HG03565 (cell line): Measurements from ENCODE around the gene TNS1.

ENCODE experiments used
- ATAC-seq: cut with Tn5 transposase; IDR thresholded peaks from one replicate; pipeline ENCODE4 v1.9.1; 2021; ENCODE audit warnings: mild to moderate bottlenecking, moderate library complexity; ENCODE audit not compliant: unreplicated experiment

TNS1 gene

DNA sequence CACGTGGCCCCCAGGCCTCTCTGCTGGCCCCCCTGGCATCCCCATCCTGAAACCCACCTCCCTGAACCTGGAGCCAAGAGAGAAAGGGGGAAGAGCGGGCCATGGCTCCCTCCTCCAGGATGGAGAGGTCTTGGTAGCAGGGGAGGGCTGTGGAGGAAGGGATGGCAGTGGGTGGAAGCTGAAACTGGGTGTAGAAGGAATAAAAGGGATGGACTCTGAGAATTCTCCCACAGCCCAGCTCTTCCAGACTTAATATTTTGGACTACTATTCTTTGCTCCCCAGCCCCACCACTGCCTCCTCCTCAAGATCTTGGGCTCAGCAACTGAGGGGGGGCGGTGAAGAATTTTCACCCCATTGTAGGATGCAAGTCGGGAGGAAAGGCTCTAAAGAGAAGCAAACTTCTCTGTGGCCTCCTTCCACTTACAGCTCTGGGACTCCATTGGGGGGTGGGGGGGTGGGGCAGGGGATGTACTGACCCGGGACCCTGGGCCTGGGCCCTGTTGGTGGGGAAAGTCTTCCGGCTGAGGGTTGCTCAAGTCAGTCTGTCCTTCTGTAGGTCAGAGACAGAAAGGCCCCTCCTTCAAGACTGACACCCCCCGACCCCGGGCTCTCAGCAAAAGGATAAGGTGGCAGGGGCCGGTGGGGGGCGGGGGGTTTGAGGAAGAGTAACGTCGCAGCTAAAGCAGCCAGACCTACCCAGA is 501 bp downstream of the TNS1 start:
- ATAC-seq = no peak

DNA sequence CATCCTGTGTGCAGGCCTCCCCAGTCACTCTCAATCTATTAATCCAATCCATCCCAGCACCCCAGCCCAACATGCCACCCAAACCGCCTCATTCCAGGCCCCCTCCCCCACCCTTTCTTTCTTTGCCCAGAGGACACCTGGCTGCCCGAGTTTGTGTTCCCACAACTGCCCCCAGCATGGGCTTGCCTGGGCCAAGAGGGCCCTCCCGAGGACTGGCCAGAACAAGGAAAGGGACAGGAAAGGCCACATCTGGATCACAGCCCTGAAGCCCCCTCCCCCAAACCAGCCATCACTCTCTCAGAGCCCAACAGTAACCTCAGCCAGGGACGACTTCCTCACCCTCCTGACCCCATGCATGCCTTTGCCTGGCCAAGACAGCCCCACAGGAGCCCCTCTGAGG is 1.2 kb downstream of the TNS1 start:
- no peak for ATAC-seq

DNA sequence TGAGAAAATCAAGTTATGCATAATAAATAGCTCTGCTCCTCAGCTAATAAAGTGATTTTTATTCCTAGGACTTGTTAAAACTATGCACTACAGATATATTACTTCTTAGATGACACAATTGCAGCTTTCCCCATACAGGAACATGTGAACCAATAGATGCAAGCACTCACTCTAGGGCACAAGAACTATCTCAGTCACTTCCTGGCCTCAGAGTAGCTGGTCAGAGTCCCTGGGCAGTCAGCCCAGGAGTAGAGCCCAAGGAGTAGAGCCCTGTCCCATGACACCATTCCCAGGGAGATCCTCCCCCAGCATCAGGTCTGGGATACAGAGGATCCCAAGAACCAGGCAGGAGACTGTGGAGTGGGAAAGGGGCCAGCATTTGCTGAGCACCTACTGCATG is 2.7 kb downstream of the TNS1 start:
- no peak for ATAC-seq

DNA sequence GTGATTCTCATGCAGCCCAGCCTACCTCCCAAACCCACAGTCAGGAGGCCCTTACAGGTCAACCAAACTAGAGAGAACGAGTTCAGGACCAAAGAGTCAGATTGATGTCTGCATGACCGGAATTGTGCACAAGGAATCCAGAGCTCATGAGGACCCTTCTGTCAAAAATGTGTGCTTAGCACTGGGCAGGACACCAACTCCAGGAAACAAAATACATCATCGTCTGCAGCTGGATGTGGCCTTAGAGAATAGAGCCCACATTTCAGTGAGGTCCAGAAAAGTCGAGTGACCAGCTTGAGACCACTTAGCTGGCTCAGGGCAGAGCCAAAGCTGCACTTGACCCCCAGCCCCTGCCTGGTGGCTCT is 3.2 kb downstream of the TNS1 start:
- ATAC-seq = no peak

DNA sequence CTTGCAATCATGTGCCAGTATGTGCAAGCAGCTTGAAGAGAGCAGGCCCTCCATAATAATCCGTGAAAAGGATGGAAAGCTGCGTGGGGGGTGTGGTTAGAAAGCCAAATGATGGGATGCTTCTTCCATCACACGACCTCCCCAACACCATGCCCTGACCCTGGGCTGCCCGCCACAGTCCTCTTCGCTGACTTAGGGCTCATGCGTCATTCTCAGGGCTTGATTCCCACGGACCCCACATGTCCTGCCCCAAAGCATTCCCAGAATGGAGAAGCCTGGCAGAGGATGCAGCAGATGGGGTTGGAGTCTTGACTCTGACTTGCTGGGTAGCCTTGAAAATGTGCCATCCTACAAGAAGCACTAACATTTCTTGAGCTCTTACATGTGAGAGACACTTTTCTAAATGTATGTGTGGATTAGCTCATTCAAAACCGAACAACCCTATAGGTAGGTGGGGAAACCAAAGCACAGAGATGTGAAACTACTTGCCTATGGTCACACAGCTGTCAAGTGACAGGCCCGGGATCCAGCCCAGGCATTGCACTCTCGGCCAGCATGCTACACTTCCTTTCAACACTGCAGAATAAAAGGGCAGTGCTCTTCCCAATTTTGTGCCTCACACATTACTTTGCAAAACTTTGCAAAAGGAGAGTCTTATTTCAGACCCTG is 3.7 kb downstream of the TNS1 start:
- ATAC-seq = no peak

DNA sequence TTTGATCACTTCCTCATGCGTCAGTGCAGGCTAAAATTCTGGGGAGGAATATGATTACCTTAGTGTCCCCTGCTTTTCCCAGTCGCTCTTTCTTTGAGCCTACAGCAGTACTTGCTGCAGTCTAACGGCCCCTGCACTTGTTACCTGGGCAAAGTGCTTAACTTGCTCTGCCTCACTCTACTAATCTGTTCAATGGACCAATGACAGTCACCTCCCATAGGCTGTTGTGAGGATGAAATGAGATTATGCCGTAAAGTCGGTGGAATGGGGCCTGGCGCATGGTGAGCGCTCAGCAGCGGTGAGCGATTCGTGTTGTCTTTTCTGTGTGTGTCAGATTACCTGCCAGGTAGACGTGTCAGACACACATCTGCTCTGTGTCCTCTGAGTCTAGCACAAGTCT is 5.3 kb downstream of the TNS1 start:
- ATAC-seq = no peak

DNA sequence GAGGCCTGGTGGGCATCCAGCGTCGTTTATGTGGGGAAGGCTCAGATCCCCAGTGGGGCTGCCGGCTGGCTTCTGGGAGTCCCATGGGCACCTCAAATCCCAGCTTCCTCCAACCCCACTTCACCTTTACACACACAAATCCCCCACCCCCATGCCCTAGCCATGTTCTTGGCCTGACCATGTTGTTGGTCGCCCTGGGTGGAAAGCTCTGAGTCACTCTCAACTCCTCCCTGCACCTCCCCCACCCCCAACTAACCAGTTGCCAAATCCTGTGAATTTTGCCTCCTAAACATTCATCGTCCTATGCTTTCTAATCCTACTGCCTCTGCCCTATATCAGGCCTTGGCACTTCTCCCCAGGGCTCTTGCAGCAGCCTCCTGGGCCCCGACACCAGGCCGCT is 6.4 kb downstream of the TNS1 start:
- no peak for ATAC-seq

DNA sequence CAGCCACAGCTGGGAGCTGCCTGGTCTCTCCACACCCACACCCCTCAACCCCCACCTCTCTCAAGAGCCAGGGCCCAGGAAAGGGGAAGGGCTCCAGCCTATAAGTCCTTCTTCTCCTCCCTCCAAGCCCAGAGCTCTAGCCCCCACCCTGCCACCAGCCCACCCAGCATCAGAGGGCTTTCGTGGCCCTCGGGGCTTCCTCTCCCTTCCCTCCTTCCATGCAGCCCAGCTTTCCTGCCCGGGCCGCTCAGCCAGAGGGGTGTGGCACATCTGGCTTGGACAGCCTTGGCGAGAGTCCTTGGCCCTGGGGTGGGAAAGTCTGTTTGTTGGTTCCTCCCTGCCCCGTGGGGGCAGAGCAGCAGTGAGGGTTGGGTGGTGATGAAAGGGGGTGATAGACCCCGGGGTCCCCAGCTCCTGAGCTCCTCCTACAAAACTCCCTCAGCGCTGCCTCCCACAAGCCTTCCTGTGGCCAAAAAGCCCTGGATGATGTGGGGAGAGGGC is 7.0 kb downstream of the TNS1 start:
- no peak for ATAC-seq

DNA sequence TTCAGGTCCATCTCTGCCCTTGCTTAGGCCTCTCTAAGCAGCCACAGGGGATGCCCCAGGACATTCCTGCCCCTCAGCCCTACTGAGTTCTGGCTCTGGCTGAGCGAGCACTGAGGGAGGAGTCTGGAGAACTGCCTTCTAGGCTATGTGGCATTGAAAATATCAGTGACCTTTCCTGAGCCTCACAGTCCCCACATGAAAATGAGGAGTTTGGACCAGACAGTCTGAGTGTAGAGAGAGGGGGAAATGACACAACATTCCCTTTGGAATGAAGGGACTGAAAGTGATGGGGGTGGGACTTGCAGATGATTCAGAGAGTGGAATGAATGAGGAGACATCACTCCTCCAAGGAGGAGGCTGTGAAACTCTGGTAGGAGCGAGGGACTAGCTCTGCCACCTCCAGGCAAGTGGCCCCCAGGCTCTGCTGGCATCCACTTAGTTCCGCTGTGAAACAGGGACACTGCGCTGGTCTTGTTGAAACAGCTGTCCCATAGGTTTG is 8.0 kb downstream of the TNS1 start:
- ATAC-seq = no peak

DNA sequence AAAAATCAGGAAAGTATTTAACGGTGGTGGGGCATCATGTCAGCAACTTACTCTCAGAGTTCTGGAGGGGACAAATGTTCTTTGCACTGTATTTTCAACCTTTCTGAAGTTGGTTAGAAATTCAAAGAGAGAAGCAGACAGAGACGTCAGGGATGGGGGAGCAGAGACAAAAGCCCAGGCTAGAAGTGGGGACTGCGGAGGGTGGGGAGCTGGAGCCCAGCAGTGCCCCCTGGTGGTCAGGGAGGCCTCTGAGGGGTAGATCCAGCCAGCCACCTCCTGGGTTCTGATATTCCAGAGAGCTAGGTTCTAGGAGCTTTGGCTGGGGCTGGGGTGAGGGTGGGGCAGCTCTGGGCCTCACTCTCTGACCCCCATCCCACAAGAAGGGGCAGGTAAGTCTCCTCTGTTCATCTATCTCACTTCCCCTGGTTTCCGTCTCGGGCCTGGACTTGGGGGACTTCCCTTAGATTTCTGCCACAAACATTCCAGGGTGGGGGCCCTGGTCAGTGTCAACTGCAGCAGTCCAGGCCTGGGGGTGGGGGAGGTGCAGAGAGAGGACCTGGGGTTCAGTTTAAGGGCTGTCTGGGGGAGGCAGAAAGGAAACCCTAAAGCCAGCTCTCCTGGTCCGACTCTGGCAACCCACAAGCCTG is 8.9 kb downstream of the TNS1 start:
- ATAC-seq = no peak

DNA sequence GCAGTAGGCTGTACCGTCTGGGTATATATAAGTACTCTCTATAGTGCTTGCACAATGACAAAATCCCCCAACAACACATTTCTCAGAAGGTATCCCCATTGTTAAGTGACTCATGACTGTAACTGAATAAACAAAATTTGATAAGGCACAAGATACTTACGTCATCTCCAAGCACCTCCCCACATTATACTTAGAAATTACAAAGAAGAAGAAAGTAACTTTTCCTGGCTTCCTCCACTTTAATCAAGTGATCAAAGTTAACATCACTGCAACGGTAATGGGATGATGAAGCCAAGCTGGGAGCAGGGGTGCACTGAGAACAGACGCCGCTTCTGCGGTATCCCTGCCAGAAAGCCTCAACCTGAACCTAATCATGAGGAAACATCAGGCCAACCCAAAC is 9.7 kb downstream of the TNS1 start:
- no peak for ATAC-seq

DNA sequence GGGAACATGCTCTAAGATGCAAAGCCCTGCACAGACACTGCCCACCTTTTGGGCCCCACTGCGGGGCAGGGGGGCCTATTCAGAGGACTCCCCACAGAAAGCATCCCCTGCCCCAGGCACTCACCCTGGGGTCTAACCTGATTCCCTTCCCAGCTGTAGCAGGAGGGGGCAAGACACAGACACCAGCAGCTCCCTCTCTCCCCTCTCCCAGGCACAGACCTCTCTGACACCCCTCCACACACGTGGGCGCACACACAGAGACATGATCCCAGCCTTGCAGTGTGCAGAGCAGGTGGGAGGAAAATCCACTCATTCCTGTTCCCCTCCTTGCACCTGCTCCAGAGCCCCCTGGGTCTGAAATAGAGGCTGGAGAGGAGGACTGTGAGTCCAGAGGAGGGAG is 10.7 kb downstream of the TNS1 start:
- no peak for ATAC-seq

DNA sequence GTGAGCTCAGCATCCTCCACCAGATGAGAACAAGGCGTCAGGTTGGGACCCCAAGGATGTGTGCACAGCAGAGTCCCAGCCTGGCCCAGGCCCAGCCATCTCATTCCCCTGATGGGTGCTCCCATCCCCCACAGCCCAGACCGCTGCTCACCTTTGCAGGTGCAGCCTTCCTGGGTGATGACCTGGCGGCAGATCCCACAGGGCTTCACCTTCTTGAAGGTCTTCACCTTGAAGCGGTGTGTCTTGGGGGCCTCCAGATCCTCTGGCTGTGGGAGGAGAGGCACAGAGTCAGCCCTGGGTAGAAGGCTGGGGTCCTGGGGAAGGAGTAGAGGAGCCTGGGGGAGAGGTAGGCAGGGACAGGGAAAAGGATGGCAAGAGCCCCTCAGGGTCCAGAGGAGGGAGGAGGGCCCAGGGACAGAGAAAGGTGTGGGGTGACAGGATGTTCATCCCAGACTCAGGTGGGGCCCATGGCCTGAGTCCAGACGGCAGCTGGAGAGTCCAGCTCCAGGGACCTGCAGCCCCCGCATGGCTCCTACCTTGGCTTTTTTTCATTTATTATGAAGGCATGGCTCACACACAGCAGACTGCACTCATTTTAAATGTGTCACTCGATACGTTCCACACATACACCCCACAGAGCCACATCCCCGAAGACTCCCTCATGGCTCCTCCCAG is 11.9 kb downstream of the TNS1 start:
- ATAC-seq = no peak

DNA sequence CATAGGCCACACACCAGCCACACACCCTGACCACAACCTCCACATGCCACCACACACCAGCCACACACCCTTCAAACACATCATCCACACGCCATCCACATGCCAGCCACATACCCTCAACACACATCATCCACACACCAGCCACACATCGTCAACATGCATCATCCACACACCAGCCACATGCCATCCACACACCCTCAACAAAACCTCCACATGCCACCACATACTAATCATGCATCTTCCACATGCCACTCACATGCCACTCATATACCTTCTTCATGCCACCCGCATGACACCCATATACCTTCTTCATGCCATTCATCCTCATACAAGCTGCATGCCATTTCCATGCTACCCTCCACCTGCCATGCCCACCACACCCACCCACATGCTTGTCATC is 12.4 kb downstream of the TNS1 start:
- no peak for ATAC-seq

DNA sequence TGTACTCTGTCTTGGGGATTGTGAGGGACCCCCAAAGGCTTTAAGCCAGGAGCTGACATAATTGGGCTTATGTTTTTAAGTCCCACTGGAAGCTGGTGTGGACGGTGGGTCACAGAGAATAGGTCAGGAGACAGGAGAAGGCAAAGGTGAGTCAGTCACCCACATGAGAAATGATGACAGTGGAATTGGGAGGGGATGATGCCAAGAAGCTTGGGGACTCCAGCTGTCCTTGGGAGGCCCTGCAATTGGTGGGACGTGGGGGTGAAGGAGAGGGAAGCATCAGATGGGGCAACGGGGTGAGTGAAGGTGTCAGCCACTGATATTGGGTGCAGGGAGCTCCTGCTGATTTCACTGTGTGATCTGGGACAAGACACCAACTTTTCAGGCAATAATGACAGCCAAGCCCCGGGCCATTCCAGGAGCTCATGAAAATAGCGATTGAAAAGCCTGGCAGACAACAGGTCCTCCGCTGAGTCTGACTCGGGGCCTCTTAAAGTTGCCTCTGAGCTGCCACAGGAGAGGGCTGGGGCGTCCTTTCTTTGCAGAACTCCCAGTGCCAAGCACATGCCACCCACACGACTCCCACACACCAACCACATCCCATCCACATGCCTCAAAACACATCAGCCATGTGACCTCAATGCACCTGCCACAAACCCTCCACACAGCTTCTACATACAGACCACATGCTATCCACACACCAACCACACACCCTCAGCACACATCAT is 13.4 kb downstream of the TNS1 start:
- no peak for ATAC-seq

DNA sequence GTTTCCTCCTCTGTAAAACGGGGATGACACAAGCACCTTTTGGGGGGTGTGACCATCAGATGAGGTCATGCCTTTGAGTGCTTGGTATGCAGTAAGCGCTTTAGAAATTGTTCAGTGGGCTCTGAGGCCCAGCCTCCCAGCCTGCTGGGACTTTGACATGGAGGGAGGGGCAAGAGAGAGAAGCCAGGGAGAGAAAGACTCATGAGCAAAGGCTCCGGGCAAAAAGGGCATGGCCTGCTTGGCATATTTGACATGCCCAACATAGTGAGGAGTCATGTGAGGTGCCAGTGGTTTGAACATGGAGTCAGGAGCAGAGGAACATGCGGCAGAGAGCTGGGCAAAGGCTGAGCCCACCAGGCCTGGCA is 14.0 kb downstream of the TNS1 start:
- no peak for ATAC-seq

DNA sequence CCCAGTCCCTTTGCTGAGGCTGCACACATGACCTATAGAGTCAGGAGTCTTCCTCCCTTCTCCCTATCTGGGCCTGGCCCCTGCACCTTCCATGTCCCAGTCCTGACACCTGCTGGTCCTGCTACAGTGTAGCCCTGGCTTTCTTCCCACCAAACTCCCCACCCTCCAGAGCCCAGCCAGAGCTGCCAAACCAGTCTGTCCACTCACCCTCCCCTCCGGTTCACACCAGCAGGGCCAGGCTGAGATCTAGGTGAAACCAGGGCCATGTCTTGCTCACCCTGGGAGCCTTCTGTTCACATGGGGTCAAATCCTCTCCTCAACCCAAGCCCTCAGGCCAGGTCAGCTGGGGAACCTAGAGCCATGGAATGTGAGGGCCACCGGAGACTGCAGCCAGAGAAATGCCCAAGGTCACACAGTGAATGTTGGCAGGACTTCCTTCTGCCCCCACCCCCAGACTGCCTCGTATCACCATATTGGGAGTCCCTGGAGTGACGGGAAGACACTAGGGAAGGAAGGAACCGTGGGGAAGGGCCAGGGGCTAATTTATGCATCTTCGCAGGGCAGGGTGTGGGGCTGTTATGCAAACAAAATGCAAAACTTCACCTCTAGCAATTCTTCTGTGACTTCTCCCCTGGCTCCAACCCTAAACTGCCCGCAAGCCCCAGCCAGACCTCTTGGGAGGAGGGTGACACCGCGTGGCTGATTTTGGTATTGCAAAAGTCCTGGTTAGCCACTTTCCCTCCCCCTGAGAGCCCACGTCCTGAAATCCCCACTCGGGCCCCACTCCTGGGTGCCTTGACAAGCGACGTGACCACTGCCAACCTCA is 14.6 kb downstream of the TNS1 start:
- ATAC-seq = no peak

DNA sequence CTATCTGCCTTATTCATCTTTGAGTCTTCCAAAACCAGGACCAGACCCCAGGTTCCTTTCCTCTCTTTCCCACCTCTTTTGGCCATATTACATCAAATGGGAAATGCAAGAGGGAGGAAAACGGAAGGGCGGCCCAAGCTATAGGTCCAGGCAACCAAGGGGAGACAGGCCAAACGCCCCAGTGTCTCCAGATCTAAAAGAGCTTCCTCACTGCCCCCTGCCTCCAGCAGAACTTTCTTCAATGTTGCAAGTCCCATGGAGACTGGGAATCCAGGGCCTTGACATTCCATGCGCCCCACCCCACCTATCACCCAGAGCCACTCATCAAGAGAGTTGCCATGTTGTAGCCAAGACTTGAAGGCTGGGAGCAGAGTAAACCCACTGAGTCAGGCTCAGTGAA is 15.4 kb downstream of the TNS1 start:
- no peak for ATAC-seq

DNA sequence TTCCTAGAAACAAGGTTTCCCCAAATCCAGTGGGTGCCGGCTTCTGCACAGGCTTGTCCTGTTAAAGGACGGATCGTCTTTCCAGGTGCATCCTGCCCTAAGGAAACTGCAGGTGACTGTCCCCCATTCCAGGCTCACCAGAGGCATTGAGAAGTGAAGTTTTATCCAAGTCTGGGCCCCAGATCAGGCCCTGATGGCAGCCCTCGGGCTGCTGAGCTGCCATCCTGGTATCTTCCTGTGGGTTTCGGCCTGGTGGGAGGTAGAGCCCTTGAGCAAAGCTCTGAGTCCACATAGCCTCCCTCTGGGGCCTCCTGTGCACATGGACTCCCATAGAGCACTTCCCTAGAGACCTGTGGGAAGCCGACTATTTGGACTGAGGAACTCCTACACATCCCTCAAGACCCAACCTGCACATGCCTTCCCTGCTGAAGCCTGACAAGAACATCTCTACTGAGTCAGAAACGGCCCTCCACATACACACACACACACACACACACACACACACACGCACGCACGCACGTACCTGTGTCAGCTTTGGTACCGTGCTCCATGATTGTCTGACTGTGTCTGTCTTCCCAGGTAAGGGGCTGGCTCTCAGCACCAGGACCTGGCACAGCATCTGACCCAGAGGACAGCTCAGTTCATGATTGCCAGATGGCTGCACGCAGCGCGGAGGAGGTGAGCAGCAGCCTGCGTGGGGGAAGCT is 16.4 kb downstream of the TNS1 start:
- no peak for ATAC-seq
